Esophagus (tissue), 2 donors: ENCODE measurements around the gene KRTAP5-4. TPM values are rescaled to one million over a fixed set of nuclear protein-coding genes. Genes with fewer than 3 reads are reported as not detected.
"Not testable (repeated sequence)": the region's sequence is repeated elsewhere in the genome, so short reads cannot be mapped to it uniquely, and the experiment has no call there.

ENCODE experiments used
- H3K27ac ChIP-seq, 2 donors: one replicate each; pipeline ENCODE4 v1.5.1; 2013; ENCODE audit warnings: low read depth in 2 of 2, mild to moderate bottlenecking in 2 of 2, inconsistent platforms in 1 of 2, low read length in 1 of 2, moderate library complexity in 1 of 2
- H3K27me3 ChIP-seq, 2 donors: one replicate each; pipeline ENCODE4 v1.6.1; 2013; ENCODE audit warnings: low read length in 2 of 2, control low read depth in 1 of 2, mild to moderate bottlenecking in 1 of 2; ENCODE audit not compliant: insufficient read depth in 2 of 2, control insufficient read depth in 1 of 2
- H3K36me3 ChIP-seq, 2 donors: one replicate each; pipeline ENCODE4 v1.6.1; 2013; ENCODE audit warnings: low read length in 1 of 2; ENCODE audit not compliant: control insufficient read depth in 2 of 2, insufficient read depth in 2 of 2
- H3K4me1 ChIP-seq, 2 donors: one replicate each; pipeline ENCODE4 v1.6.1; 2013; ENCODE audit warnings: low read length in 1 of 2; ENCODE audit not compliant: control insufficient read depth in 2 of 2, insufficient read depth in 2 of 2
- H3K4me3 ChIP-seq, 2 donors: one replicate each; pipeline ENCODE4 v1.5.1; 2013; ENCODE audit warnings: low read length in 2 of 2, mild to moderate bottlenecking in 2 of 2, low read depth in 1 of 2, moderate library complexity in 1 of 2
- H3K9me3 ChIP-seq, 2 donors: one replicate each; pipeline ENCODE4 v1.6.1; 2013; ENCODE audit warnings: mild to moderate bottlenecking in 2 of 2, low read depth in 1 of 2, low read length in 1 of 2, moderate library complexity in 1 of 2; ENCODE audit not compliant: control insufficient read depth in 2 of 2, insufficient read depth in 1 of 2
- WGBS, 2 donors: extraction: QIAGEN DNeasy Blood & Tissue Kit; methylation state at CpG; one replicate each; pipeline ENCODE4 v1.1.7; 2013; 5-methylcytosine and 5-hydroxymethylcytosine counted together
- polyA plus RNA-seq, 2 donors: library from polyadenylated mRNA; stranded (reverse); fragments of 200-250 nt; gene quantifications; one replicate each; pipeline ENCODE4 v1.2.3, GENCODE V29; 2013
- donor health status: healthy with polysubstance abuse.
- donor health status: Bipolar disorder and iron deficiency.

The KRTAP5-4 gene
- polyA plus RNA-seq, 2 donors: not detected

DNA sequence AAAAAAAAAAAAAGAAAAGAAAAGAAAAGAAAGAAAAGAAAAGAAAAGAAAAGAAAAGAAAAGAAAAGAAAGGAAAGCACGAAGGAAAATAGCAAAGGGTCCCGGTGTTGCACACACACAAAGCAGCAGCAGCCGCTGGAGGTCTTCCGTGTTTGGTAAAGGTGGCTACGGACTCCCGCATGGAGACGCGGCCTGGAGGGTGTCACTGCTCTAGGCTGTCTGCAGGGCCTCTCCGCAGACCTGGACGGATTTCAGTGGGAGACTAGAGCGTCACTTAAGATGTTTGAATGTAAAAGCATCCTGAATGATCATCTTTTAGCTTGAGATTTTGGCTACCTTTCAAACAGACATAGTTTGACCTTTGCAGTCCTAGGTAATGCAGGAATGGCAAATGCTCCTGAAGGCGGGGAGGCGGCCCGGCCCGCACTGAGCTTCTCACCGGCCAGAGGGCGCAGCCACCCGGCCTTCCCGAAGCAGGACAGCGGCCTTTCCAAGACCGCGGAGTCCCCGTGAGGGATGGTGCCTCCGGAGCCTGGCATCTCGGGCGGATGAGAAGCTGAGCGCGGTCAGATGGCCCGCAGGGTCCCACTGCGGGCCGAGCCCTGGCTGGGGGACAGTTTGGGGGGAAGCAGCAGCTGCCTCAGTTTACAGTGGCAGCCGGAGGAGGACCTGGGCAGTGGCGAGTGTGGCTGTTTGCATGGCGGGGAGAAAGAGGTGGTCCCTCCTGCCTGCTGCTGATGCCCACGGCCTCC lies 26.1 kb upstream of the KRTAP5-4 start:
- Histone ChIP-seq H3K27ac (no peak overlapping the region), H3K9me3 (no peaks in the 10 kb centered on the region), H3K4me3 (no peak overlapping the region), H3K36me3 (no peaks in the 10 kb centered on the region), H3K27me3 (no peaks in the 10 kb centered on the region), H3K4me1 (peaks cover 0 to 6% of the 10 kb centered on the region in 2 donors)
- WGBS, 2 donors: 89 to 91% methylated on average over 35 of the region's 35 CpGs

- WGBS, 2 donors: 88 to 90% methylated on average over 10 of the region's 10 CpGs
- not testable (repeated sequence) for H3K4me3 ChIP-seq, H3K4me1 ChIP-seq, H3K9me3 ChIP-seq, H3K27ac ChIP-seq, H3K27me3 ChIP-seq, H3K36me3 ChIP-seq
Observed at GRCh38 chr11:1646540-1646939, 24.6 kb upstream of the KRTAP5-4 start.

GRCh38 chr11:1645357-1645821 lies 23.5 kb upstream of the KRTAP5-4 start:
- no peak overlapping the region for H3K27ac ChIP-seq
- H3K9me3 ChIP-seq: no peaks in the 10 kb centered on the region
- no peaks in the 10 kb centered on the region for H3K4me1 ChIP-seq
- peaks cover 0 to 2% of the 10 kb centered on the region in 2 donors for H3K27me3 ChIP-seq
- H3K4me3 ChIP-seq: no peak overlapping the region
- no peaks in the 10 kb centered on the region for H3K36me3 ChIP-seq
- 77 to 79% methylated on average over 12 of the region's 12 CpGs for WGBS, 2 donors

GRCh38 chr11:1644601-1645356 lies 22.8 kb upstream of the KRTAP5-4 start:
- Histone ChIP-seq H3K27me3 (peaks cover 0 to 2% of the 10 kb centered on the region in 2 donors), H3K9me3 (no peaks in the 10 kb centered on the region), H3K36me3 (no peaks in the 10 kb centered on the region), H3K4me1 (no peaks in the 10 kb centered on the region), H3K4me3 (no peak overlapping the region), H3K27ac (no peak overlapping the region)
- 78 to 81% methylated on average over 16 to 20 of the region's 20 CpGs for WGBS, 2 donors

GRCh38 chr11:1643146-1643690 lies 21.3 kb upstream of the KRTAP5-4 start:
- H3K4me3 ChIP-seq: no peak overlapping the region
- no peak overlapping the region for H3K27ac ChIP-seq
- H3K36me3 ChIP-seq: no peaks in the 10 kb centered on the region
- H3K27me3 ChIP-seq: peaks cover 0 to 2% of the 10 kb centered on the region in 2 donors
- H3K9me3 ChIP-seq: no peaks in the 10 kb centered on the region
- H3K4me1 ChIP-seq: no peaks in the 10 kb centered on the region
- 92% methylated on average over 19 to 20 of the region's 20 CpGs for WGBS, 2 donors

GRCh38 chr11:1642288-1643145 lies 20.6 kb upstream of the KRTAP5-4 start:
- Histone ChIP-seq H3K4me3 (no peak overlapping the region), H3K36me3 (no peaks in the 10 kb centered on the region), H3K4me1 (no peaks in the 10 kb centered on the region), H3K27ac (no peak overlapping the region), H3K27me3 (peaks cover 0 to 2% of the 10 kb centered on the region in 2 donors), H3K9me3 (no peaks in the 10 kb centered on the region)
- 75 to 83% methylated on average over 29 of the region's 29 CpGs for WGBS, 2 donors

DNA sequence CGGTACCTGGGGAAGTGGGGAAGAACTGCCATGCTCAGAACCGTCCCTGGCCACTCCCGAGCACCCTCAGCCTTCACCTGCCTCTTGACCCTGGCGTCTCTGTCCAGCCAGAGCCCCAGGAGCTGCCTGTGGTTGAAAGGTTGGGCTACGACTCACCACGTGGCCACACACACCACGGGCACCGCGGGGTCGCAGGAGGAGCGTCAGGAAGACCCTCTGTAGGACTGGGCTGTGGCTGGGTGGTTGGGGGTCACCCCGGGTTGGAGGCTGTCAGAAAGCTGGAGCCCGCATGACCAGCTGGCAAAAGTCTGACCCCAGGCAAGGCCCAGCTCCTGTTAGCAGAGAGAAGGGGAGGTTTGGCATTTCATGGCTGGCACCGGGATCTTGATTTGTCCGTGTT lies 19.2 kb upstream of the KRTAP5-4 start:
- Histone ChIP-seq H3K27me3 (peaks cover 0 to 2% of the 10 kb centered on the region in 2 donors), H3K27ac (no peak overlapping the region), H3K36me3 (no peaks in the 10 kb centered on the region), H3K9me3 (no peaks in the 10 kb centered on the region), H3K4me3 (no peak overlapping the region), H3K4me1 (no peaks in the 10 kb centered on the region)
- WGBS, 2 donors: 82 to 84% methylated on average over 15 of the region's 15 CpGs

DNA sequence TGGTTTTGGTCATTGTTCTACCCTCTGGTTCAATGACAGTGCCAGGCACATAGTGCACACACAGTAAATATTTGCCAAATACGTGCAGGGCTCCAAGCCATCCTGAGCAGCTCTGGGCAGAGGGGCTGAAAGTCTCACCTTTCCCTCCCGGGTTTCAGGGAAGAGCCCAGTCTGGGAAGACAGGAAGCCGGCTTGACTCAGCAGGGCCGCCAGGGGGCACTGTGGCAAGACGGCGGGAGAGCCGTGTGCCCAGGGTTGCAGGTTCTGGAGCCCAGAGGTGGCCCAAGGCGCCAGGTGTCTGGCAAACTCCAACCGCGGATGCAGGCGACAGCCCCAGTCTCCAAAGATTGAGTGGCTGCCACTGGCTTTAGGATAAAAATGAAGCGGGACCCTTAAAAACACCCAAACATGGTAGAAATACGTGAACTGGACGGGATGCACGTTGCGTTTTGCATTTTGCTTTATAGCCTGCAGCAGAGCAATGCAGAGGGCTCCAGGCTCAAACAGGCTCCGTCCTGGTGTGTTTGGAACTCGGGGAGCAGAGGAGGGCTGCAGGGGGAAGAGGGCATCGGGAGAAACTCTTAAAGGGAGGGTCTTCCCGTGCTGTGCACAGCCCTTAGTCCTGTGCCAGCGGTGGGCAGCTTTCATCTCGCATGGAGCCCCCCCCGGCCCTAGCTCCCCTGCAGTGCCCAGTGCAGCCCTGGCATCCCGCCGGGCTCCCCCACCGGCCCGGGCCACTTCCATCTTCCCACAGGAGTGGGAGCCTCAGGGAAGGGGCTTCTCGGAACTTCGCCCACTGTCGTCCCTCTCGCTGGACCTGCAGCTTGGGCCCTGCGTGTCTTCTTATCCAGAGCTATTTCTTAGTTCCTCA lies 18.4 kb upstream of the KRTAP5-4 start:
- 55 to 57% methylated on average over 32 of the region's 32 CpGs for WGBS, 2 donors
- H3K27ac ChIP-seq: no peak overlapping the region
- H3K4me1 ChIP-seq: no peaks in the 10 kb centered on the region
- no peaks in the 10 kb centered on the region for H3K9me3 ChIP-seq
- no peaks in the 10 kb centered on the region for H3K36me3 ChIP-seq
- H3K4me3 ChIP-seq: no peak overlapping the region
- peaks cover 0 to 2% of the 10 kb centered on the region in 2 donors for H3K27me3 ChIP-seq
